Glutamatergic neuron (in vitro differentiated cells): ENCODE measurements around the gene NUDT14. TPM values are rescaled to one million over a fixed set of nuclear protein-coding genes. Genes with fewer than 3 reads are reported as not detected.

Source experiments
- DNase-seq: peaks from one replicate; pipeline ENCODE4 v3.0.0; 2022
- H3K27ac Mint-ChIP-seq: one replicate; pipeline ENCODE4 v1.8.0; 2020; ENCODE audit warnings: mild to moderate bottlenecking, mixed read lengths, inconsistent platforms; ENCODE audit not compliant: unreplicated experiment
- H3K27me3 Mint-ChIP-seq: one replicate; pipeline ENCODE4 v1.8.0; 2020; ENCODE audit warnings: mild to moderate bottlenecking, moderate library complexity, mixed read lengths, inconsistent platforms; ENCODE audit not compliant: unreplicated experiment
- H3K36me3 Mint-ChIP-seq: one replicate; pipeline ENCODE4 v1.8.0; 2020; ENCODE audit warnings: mild to moderate bottlenecking, mixed read lengths, inconsistent platforms; ENCODE audit not compliant: unreplicated experiment
- H3K4me1 Mint-ChIP-seq: one replicate; pipeline ENCODE4 v1.8.0; 2020; ENCODE audit warnings: mild to moderate bottlenecking, low read depth, mixed read lengths, inconsistent platforms; ENCODE audit not compliant: unreplicated experiment
- H3K4me3 Mint-ChIP-seq: one replicate; pipeline ENCODE4 v1.8.0; 2020; ENCODE audit warnings: mild to moderate bottlenecking, mixed read lengths, inconsistent platforms; ENCODE audit not compliant: unreplicated experiment
- H3K9me3 Mint-ChIP-seq: one replicate; pipeline ENCODE4 v1.8.0; 2020; ENCODE audit warnings: mild to moderate bottlenecking, moderate library complexity, mixed read lengths, inconsistent platforms; ENCODE audit not compliant: unreplicated experiment
- total RNA-seq: library from RNA; stranded (reverse); fragmentation: NEBNext Ultra II Directional; extraction: Animal tissue kit (Norgen Biotek cat#: 25700); gene quantifications from one replicate; pipeline ENCODE4 v1.2.1, GENCODE V29; 2021; ENCODE audit not compliant: unreplicated experiment
- TF ChIP-seq, protein P1 (sequence below): fragments of 200-600 bp; sonication (generic); IDR thresholded peaks from one replicate; pipeline ENCODE4 v1.5.0; 2021; ENCODE audit not compliant: partially characterized antibody, unreplicated experiment

The NUDT14 gene
- total RNA-seq, 1 donor from 2014 or later, result 114 TPM

DNA sequence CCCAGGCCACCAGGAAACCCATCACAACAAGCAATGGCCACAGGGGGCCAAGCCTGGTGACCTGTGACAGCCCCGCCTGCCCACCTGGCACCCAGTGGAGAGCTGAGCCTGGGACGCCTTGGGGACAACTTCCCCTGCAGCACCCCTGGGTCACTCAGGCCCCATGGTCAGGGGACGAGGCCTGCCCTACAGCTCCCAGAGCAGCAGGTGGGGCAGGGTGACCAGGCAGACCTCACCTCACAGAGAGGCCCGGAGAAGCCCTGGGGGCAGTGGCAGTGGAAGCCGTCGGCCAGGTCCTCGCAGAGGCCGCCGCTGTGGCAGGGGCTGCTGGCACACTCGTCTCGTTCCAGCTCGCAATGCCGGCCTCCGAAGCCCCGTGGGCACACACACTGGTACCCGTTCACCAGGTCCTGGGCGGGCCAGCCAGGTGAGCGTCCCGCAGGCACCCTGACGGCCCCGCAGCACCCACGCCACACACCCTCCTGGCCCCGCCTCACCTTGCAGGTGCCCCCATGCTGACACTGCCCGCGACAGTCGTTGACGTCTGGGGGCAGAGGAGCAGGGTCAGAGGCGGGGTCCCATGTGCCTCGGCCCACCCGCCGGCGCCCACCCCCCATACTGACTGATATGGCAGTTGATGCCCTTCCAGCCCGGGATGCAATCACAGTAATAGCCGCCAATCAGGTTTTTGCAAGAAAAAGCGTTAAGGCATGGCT, 30.6 kb downstream of the NUDT14 start:
- Mint-ChIP-seq H3K4me1 (no peaks in the 10 kb centered on the region), H3K27me3 (no peaks in the 10 kb centered on the region), H3K27ac (no peak overlapping the region), H3K9me3 (peaks cover 2% of the 10 kb centered on the region), H3K36me3 (no peaks in the 10 kb centered on the region), H3K4me3 (no peak overlapping the region)
- TF ChIP-seq, protein P1, sequence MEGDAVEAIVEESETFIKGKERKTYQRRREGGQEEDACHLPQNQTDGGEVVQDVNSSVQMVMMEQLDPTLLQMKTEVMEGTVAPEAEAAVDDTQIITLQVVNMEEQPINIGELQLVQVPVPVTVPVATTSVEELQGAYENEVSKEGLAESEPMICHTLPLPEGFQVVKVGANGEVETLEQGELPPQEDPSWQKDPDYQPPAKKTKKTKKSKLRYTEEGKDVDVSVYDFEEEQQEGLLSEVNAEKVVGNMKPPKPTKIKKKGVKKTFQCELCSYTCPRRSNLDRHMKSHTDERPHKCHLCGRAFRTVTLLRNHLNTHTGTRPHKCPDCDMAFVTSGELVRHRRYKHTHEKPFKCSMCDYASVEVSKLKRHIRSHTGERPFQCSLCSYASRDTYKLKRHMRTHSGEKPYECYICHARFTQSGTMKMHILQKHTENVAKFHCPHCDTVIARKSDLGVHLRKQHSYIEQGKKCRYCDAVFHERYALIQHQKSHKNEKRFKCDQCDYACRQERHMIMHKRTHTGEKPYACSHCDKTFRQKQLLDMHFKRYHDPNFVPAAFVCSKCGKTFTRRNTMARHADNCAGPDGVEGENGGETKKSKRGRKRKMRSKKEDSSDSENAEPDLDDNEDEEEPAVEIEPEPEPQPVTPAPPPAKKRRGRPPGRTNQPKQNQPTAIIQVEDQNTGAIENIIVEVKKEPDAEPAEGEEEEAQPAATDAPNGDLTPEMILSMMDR, result no peak
- DNase-seq, result peak; percentile 15

DNA sequence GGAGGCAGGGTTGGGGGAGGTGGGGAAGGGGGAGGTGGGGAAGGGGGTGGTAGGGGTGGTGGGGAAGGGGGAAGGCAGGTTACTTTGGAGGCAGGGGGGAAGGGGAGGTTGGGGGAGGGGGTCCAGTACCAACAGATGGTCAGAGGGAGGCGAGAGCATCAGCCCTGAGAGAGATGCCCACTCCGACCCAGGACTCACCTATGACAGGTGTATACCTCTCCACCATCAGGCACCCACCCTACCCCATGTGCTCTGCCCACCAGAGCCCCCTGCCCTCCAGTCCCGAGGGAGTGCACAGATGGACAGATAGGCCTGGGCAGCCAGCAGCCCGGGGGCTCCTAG, 31.1 kb downstream of the NUDT14 start:
- no peak overlapping the region for H3K4me3 Mint-ChIP-seq
- DNase-seq, result no peak
- TF ChIP-seq, protein P1, result no peak

GRCh38 chr14:105149146-105149781, 31.8 kb downstream of the NUDT14 start:
- Mint-ChIP-seq H3K4me3 (no peak overlapping the region), H3K27ac (no peak overlapping the region), H3K4me1 (no peaks in the 10 kb centered on the region), H3K27me3 (peaks cover 2% of the 10 kb centered on the region), H3K9me3 (peaks cover 2% of the 10 kb centered on the region), H3K36me3 (no peaks in the 10 kb centered on the region)
- TF ChIP-seq, protein P1, result no peak
- peak; percentile 17 for DNase-seq

More for the DNA sequence above, 31.1 kb downstream of the NUDT14 start:
- Mint-ChIP-seq H3K36me3 (no peaks in the 10 kb centered on the region), H3K9me3 (peaks cover 2% of the 10 kb centered on the region), H3K27ac (no peak overlapping the region), H3K4me1 (no peaks in the 10 kb centered on the region), H3K27me3 (no peaks in the 10 kb centered on the region)

- Mint-ChIP-seq H3K9me3 (peaks cover 2% of the 10 kb centered on the region), H3K4me3 (no peak overlapping the region), H3K36me3 (no peaks in the 10 kb centered on the region), H3K27ac (no peak overlapping the region), H3K4me1 (no peaks in the 10 kb centered on the region), H3K27me3 (peaks cover 4% of the 10 kb centered on the region)
- TF ChIP-seq, protein P1, result no peak
- peak; percentile 15 for DNase-seq
These were observed 32.4 kb downstream of the NUDT14 start for GRCh38 chr14:105148604-105149145.
